Measurements from ENCODE around the gene ZBED1.
"Not testable (repeated sequence)": the region's sequence is repeated elsewhere in the genome, so short reads cannot be mapped to it uniquely, and the experiment has no call there.

Gene ZBED1

DNA sequence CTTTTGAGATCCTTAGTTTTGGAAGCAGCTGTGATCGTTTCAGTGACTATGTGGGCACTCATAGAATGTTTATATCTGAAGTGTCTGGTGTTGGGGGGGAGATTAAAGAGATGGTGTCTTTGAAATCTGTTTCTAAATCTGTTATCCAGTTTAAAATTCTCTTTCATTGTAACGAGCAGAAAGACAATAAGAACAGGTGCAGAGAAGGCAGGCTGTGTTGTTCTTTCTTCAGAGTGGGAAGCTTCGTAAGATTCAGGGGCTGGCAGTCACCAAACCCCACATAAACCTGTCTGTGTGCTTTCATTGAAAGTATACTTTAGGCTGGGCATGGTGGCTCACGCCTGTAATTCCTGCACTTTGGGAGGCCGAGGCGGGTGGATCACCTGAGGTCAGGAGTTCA lies 16.3 kb upstream of the ZBED1 start:
- no peak for DNase-seq

DNA sequence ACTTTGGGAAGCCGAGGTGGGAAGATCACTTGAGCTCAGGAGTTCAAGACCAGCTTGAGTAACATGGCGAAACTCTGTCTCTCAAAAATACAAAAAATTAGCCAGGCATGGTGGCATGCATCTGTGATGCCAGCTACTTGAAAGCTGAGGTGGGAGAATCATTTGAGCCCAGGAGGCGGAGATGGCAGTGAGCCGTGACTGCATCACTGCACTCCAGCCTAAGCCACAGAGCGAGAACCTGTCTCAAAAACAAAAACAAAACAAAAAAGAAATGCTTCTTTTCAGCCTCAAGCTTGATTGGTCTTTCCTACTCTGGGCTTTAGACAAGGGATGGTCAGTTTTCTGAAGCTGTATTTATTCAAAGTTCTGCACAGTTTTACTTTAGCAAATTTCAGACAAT lies 15.8 kb upstream of the ZBED1 start:
- DNase-seq = no peak

DNA sequence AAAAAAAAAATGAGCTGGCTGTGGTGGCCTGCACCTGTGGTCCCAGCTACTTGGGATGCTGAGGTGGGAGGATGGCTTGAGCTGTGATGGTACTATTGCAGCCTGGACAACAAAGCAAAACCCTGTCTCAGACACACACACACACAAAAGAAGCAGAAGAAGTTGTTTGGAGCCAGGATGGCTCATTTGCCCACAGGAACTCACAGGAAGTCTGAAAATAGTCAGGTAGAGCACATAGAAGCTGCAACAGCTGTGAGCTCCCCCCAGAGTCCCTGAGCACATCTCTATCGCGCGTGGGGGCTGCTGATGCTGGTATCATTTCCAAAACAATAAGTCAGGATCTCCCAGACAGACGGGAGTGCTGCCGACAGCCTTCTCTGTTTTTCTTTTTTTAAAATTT lies 13.4 kb upstream of the ZBED1 start:
- no peak for DNase-seq

DNA sequence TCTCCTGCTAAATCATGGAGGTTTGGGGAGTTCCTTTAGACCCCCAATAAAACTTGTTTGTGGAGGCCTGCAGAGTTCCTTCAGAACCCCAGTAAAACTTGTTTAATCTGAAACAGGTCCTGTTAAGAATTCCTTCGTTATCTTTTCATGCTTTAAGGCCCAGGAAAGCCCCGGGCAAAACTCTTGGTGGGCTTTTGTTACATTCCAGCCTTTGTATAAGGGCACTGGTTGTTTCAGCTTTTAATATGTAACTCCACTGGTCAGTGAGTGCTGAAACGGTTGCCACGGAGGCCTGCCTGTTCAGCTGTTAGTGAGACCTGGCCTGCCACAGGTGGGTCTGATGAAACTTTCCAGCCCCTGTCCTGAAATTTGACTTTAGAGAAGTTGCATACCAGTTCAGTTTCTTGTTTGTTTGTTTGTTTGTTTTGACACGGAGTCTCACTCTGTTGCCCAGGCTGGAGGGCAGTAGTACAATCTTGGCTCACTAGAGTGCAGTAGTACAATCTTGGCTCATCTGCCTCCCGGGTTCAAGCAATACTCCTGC lies 12.4 kb upstream of the ZBED1 start:
- no peak for DNase-seq

DNA sequence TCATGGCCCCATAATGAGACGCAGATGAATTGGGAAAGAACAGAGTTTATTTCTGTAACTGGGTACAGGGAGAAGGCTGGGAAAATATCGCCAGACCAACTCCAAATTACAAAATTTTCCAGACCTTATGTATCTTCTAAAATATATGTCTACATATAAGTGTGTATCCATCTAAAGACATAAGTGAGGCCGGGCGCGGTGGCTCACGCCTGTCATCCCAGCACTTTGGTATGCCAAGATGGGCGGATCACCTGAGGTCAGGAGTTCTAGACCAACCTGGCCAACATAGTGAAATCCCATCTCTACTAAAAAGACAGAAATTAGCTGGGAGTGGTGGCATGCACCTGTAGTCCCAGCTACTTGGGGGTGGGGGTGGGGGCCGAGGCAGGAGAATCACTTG lies 11.7 kb upstream of the ZBED1 start:
- no peak for DNase-seq

DNA sequence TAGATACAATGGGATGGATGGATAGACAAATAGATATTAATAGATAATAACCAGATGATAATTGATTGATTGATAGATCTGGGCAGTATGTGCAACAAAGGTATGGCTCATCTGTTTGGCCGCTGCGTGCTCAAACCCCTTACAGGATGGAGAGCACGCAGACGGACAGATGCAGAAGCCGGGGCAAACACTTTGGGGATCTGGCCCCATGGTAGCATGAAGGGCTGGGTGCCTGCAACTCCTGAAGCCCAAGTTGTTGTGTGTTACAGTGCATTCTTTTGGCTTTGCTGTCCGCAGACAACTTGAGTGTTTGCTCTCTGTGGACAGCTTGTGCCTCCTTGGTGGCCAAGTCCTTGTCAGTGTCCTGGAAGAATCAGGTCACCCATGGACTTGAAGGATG lies 10.6 kb upstream of the ZBED1 start:
- DNase-seq = no peak

DNA sequence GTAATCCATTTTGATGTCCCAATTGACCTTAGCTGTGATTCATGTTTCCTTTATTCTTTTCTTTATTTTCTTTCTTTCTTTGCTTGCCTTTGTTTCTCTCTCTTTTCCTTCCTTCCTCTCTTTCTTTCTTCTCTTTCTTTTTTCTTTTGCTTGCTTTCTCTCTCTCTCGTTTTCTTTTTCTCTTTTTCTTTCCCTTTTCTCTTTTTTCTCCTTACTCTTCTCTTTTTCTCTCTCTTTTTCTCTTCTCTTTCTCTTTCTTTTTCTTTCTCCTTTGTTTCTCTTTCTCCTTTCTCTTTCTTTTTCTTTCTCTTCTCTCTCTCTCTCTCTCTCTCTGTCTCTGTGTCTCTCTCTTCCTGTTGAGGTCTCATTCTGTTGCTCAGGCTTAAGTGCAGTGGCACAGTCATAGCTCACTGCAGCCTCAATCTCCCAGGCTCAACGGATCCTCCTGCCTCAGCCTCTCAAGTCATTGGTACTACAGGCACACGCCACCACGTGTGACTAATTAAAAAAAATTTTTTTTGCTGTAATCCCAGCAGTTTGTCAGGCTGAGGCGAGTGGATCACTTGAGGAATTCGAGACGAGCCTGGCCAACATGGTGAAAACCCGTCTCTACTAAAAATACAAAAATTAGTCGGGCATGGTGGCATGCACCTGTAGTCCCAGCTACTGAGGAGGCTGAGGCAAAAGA lies 8.0 kb upstream of the ZBED1 start:
- no peak for DNase-seq

DNA sequence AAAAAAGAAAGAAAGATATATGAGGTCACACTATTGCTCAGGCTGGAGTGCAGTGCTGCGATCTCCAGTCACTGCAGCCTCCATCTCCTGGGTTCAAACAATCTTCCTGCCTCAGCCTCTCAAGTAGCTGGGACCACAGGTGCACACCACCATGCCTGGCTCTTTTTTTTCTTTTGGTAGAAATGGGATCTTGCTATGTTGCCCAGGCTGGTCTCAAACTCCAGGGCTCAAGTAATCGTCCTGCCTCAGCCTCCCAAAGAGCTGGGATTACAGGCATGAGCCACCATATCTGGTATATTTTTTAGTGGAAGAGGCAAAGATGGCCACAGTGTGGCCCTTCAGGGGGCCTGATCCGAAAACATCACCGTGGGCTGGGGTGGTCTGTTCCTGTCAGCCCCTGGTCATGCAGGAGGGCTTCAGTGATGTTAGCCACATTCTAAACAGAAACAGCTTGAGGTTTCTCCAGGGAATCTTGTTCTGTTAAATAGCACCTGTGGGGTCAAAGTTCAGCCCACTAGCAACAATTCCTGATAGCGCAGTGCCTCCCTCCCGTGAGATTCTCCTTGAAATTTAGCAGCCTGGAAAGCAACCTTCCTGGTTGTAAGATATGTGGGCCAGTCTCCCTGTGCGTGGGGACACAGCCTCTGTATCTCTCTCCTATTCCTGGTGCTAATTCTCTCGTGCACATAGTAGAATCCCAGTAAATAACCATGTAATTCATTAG lies 7.3 kb upstream of the ZBED1 start:
- no peak for DNase-seq

DNA sequence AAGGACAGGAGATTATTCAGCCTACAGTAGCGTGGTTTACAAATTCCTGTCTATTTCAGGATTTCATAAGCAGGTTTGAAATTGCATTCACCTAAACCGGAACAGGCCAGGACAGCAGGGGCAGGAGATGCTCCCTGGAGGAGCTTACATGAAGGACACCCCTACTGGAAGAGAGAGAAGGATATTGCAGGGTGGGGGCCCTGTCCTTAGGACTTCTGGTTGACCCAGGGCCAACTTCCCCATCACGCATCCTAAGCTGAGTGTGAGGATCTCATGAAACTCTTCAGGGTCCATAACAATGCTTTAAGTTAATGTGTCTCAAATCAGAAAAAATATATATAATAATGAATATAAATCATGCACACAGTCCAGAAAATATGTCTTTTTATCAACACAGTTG lies 6.4 kb upstream of the ZBED1 start:
- no peak for DNase-seq

DNA sequence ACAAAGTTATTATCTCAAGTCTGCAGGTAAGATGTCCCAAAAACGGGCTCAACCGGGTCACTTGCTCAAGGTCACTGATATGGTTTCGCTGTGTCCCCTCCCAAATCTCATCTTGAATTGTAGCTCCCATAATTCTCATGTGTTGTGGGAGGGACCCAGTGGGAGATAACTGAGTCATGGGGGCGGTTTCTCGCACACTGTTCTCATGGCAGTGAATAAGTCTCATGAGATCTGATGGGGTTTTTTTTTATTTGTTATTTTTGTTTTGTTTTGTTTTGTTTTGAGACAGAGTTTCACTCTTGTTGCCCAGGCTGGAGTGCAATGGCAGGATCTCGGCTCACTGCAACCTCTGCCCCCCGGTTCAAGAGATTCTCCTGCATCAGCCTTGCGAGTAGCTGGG lies 4.6 kb upstream of the ZBED1 start:
- DNase-seq = not testable (repeated sequence)

DNA sequence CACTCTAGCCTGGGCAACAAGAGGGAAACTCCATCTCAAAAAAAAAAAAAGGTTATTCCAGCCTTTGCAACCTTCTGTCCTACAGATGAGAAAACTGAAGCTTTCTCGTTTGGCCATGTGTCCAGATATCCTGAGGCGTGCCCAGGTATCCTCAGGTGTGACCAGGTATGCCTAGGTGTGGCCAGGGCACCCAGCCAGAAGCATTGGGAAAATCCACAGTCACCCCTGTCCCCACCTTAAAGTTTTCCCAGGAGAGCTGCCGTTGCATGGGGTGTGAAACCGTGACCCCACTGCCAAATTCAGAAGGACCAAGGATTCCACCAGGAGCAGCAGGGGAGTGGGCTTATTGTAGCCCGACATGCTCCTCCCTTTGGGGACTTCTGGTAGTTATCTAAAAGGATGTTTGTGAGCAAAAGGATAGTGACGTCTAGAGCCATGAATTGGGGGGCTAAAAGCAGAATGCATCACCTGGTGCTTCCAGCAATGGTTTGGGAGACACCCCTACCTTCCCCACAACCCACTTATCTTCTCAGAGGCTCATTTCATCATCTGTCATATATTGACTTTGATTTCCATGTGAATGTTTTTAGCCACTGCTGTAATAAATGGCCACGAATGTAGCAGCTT lies 4.0 kb upstream of the ZBED1 start:
- no peak for DNase-seq

DNA sequence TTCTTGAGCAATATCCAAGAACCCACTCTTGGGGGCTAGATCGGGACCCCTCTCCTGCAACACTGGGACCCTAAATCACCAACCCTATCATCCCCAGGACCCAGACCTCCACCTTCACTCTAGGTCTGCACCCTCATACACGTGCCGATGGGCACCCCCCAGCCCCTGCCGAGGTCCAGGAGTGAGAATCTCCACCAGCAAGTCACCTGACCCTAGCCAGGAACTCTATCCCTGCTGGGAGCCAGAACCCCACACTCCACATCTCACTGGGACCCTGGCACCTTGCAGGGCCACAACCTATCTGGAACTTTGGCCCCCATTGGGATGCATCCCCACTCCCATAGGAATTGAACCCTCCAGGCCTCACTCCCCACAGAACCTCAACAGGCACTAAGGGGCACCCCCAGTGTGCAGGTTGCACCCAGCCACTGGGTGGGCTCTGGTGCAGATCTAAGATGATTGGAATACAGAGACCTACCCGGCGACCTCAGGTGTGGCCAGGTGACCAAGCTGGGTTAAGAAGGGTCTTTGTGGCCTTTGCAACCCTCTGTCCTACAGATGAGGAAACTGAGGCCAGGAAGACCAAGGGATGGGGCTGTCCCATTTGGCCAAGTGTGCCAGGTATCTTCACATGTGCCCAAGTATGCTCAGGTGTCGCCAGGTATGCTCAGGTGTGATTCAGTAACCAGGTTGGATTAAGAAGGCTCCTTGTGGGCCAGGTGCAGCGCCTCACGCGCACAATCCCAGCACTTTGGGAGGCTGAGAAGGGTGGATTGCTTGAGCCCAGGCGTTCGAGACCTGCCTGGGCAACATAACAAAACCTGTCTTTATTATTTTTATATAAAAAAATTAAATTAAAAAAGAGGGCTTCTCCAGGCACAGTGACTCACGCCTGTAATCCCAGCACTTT lies 3.1 kb upstream of the ZBED1 start:
- no peak for DNase-seq

DNA sequence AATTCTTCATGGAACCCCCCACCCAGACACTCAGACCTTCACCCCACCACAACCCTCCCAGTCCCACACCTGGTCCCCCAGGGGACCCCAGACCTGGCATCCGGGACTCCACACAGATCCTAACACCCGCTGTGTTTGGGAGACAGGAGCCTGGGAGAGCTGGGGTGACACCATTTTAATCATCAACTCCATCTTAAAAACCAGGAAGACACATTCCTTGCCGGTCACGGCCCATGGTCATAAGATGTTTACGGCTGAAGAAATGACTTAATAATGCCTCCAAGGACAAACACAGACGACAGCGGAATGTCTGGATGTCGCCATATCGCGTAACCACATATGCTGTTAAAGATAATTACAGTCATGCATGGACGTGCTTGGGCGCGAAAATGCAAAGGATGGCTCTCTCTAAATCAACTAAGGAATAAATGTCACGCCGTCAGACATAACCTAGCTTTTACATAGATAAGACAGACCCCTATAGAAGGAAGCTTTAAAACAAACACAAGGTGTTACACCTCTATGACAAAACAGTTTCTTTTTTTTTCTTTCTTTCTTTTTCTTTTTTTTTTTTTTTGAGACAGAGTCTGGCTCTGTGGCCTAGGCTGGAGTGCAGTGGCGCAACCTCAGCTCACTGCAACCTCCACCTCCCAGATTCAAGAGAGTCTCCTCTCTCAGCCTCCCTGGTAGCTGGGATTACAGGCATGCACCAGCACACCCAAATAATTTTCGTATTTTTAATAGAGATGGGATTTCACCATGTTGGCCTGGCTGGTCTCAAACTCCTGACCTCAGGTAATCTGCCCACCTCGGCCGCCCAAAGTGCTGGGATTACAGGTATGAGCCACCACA lies 2.1 kb upstream of the ZBED1 start:
- DNase-seq = no peak

DNA sequence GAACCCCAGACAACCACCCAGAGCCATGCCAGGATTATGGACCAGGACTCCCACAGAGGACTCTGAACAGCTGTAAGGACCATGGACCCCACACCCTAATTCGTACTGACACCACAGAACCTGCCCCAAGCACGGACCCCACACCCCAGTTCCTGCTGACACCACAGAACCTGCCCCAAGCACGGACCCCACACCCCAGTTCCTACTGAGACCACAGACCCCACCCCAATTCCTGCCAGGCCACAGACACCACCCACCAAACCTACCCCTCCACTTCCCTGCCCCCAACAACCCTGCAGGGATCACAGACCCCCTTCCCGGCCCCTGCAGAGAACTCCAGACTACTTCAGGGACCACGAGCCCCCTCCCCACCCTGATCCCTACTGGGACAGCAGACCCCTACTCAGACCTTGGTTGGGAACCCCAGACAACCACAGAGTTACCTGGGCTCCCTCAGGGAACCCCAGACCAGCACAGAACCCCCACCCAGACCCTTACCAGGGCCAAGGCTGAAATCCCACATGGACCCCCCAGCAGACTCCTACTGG lies 1.4 kb upstream of the ZBED1 start:
- no peak for DNase-seq

DNA sequence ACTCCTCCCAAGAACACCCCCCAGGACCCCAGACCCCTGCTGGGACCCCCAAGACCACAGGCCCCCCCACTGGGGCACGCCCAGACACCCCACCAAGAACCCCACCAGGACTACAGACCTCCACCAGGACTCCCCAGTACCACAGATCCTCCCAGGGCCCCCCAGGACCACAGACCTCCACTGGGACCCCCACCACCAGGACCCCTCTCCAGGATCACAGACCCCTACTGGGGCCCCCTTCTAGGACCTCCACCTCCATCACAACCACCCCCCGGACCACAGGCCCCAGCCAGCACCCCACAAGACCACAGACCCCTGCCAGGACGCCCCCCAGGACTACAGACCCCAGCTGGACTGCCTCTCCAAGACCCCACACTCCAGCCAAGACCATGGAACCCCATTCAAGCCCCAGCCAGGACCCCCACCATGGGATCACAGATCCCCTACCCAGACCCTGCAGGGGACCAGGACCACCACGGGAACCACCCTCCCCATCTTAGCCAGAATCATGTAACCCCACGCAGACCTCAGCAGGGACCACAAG lies 855 bp upstream of the ZBED1 start:
- DNase-seq = no peak

DNA sequence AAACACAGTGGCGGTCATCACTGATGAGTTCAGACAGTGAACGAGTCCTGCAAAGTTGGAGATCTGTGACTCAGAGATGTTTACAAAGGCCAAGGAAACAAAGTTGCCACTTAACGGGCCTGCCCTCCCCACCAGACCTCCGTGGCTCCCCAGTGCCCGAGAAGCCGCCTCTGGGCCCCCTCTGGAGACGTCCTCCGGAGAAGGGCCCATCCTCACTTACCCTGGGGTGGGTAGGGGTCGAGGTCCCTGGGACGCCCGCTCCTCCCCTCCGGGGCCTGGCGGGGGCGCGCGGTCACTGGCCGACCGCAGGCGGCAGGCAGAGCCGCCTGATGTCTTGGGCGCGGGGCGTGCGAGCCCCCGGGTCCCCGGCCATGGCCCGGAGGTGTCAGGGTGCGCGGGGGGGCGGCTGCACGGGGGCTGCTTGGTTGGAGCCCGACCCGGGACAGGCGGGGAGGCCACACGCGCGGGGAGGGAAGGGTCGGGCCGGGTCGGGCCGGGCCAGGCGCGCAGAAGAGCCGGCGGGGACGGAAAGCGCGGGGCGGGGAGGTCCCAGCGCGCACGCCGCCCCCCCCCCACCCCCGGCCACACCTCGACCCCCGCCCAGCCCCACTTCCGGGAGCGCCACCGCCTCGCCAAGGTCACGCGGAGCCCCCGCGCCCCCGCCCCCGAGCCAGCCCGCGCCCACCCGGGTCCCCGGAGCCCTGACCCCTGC lies 529 bp downstream of the ZBED1 start:
- DNase-seq = no peak

DNA sequence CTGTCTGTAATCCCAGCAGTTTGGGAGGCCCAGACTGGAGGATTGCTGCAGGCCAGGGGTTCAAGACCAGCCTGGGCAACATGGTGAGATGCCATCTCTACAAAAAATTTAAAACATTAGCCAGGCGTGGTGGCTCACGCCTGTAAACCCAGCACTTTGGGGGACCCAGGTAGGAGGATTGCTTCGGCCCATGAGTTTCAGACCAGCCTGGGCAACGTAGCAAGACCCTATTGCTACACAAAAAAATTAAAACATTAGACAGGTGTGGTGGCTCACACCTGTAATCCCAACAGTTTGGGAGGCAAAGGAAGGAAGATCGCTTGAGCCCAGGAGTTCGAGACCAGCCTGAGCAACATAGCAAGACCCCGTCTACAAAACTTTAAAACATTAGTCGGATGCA lies 1.3 kb downstream of the ZBED1 start:
- DNase-seq = no peak

DNA sequence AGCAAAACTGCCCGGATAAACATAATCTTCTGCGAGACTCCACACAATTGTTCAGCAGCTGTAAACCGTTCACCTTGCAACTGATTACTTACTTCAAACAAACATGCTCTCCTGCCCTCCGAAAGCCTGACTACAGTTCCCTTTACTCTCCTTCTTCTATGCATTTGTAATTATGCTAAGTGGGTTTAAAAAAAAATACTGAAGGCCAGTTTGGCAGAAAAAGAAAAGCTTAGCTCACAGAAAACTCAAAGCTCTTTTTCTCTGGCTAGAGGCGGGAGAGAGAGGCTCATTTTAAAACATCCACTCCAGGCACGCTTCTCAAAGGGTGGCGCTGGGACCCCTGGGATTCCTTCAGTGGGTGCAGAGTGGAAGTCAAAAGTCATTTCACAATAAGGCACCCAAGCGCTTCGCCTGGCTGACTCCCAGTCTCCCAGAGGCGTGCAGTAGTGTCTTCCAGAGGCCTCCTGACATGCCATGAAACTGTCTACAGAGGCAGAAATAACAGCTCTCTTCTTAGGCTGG lies 1.9 kb downstream of the ZBED1 start:
- no peak for DNase-seq

DNA sequence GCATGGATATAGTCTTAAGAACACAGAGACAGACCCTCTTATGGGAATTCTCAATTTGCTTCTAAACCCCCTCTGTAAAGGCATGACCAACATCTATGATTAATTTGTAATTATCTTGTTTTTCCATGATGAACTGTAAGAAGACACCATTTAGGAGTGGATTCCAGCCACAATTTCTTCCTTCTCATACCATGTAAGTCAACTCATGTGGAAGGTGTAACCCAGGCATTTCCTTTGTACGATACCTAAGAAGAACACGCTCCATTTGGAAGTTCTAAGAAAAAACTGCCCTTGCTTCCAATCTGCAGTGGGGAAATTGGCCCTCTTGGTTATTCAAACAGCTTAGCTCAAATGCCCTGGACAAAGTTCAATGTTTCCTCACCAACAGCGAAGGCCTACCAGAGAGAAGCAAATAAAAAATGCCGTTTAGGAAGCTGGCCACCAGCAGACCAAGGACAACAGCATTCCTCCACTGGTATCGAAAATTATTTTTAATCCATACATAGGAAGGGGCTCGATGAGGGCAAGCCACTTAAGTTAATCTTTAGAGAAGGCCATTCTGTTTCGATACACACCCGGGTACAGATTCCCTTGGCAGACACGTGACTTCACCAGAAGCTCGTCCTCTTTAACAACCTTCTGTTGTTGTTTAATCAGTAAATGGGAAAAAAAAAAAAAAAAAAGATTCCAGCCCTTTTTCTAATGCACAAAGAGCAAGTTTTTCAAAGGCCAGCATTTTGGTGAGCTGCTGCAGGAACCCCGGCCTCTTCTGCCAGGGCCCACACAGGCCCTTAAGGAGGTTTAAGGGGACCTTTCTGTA lies 2.6 kb downstream of the ZBED1 start:
- no peak for DNase-seq

DNA sequence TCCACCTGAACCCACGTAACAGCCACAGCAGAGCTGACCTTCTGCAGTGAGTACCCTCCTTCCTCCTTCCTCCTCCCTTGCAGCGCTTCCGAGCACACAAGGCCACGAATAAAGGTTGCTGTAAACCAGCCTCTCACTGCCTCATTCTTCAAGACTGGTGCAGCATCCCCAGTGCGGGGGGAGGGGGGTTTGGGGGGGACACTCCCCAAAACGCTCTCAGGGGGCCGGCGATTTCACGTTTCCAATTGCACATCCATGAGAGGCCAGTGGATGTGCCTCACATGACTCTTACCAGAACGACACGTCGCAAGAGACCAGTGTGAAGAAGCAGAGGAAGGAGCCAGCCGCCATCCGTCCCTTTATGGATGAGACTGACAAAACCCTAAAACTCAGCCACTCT lies 5.2 kb downstream of the ZBED1 start:
- no peak for DNase-seq

Measured in DMS79 treated with DMSO at 0.1 percent for 48 hours (cell line).